Activated CD8-positive, alpha-beta memory T cell treated with anti-CD3 and anti-CD28 coated beads, Interleukin-2, amount 50 U/mL, for 1 hour (primary cell): ENCODE data around the gene MMRN2.
"Not testable (repeated sequence)": the region's sequence is repeated elsewhere in the genome, so short reads cannot be mapped to it uniquely, and the experiment has no call there.

Experiments
- DNase-seq: peaks from one replicate; pipeline ENCODE4 v3.0.0-alpha.2; 2020; ENCODE audit errors: extremely low read depth

MMRN2 gene

DNA sequence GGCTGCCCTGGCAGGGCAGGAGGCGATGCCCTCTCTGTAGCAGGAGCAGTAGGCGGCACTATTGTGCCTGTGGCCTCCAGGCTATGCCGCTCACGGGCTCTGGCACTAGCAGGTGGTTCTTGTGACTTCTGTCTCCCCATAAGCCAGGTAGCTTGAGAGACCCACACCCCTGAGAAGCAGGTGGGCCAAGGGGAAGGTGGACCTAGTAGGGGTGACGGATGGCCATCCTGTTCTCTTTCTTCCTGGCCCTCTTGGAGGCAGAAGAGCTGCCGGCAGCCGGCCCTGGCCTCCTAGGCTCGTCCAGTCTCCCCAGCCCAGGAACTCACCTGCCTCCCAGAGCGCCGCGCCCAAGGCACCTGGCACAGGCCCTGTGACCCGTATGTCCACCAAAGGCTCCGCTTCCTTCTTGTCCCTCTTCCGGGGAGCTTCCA, 15.4 kb downstream of the MMRN2 start:
- DNase-seq: no peak

GRCh38 chr10:86941426-86941825, 16.0 kb downstream of the MMRN2 start:
- DNase-seq: no peak

- no peak for DNase-seq
Measured at GRCh38 chr10:86940677-86941076, 16.7 kb downstream of the MMRN2 start.

DNA sequence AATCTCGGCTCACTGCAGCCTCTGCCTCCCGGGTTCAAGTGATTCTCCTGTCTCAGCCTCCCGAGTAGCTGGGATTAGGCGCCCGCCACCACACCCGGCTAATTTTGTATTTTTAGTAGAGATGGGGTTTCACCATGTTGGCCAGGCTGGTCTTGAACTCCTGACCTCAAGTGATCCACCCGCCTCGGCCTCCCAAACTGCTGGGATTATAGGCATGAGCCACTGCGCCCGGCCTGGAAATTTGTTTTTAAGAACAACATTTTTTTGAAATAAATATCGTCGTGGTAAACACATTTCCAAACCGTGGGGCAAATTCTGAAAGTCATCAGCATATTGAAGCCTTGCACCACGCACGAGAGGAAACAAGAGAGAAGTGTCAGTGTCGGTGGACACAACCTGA, 17.3 kb downstream of the MMRN2 start:
- DNase-seq: not testable (repeated sequence)

DNA sequence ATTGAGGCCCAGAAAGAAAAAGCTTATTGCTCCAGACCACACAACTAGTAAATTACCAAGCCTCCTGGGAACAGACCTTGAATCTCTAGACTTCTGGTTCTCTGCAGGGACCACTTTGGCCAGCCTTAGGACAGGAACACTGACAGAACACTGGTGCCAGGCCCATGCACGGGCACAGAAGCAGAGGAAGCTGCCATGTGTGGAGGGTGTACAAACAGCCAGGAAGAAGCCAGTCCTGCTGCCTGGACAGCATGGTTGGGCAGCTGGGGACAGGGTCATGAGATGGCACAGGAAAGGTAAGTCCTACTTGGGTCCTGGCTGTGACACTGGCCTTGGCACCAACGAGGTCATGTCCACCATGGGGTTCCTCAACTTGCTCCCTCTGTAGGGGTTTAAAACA, 19.2 kb downstream of the MMRN2 start:
- no peak for DNase-seq

DNA sequence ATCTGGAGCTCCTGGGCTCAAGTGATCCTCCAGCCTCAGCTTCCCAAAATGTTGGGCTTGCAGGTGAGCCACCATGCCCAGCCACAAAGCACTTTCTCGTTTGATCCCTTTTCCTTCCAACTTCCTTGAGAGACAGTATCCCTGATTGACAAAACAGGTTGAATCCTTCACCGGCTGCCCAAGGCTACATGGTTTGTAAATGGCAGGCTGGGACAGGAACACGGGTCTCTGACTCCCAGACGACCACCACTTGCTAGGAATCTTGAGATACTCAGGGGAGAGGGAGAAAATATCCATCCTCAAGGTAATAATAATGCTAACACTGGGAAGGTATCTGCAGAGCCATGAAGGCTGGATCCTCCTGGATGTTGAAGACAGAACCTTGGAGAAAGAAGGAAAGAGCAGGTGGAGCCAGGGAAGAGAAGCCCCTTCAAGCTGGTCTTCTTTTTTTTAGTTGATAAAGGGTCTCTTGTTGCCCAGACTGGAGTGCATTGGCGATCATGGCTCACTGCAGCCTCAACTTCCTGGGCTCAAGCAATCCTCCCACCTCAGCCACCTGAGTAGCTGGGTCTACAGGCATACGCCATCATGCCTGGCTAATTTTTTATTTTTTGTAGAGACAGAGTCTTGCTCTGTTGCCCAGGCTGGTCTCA, 19.8 kb downstream of the MMRN2 start:
- DNase-seq: no peak

DNA sequence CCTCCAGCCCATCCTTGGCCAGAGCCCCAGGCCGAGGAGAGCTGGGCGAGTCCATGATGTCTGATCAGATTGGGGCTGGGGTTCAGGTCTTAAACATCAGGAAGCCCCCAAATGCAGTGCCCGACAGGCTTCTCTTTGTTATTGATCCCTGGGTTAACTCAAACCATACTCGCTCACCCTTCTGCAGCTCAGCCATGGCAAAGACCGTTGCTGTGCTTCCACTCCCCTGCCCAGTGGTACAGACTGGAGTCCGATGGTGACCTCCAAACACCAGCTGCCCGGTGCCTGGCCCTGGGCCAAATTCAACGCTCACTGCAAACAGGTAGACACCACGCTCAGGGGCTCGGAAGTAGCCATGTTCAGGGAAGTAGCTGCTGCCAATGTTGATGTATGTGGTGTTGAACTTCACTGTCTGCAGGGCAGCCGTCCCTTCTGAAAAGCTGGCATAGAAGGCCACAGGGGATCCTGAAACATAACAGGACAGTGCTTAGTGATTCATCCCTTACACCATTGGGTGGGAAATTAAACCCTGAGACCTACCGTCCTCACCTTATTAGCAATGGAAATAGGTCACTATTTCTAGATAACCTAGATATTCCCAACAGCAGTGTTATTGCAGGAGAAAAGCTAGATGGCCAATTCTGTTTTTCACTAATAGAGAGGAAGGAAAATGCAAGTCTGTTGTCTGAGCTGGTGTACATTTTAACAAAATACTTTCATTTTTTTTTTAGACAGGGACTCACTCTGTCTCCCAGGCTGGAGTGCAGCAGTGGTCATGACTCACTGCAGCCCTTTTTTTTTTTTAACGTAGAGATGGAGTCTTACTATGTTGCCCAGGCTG, 20.5 kb downstream of the MMRN2 start:
- no peak for DNase-seq

DNA sequence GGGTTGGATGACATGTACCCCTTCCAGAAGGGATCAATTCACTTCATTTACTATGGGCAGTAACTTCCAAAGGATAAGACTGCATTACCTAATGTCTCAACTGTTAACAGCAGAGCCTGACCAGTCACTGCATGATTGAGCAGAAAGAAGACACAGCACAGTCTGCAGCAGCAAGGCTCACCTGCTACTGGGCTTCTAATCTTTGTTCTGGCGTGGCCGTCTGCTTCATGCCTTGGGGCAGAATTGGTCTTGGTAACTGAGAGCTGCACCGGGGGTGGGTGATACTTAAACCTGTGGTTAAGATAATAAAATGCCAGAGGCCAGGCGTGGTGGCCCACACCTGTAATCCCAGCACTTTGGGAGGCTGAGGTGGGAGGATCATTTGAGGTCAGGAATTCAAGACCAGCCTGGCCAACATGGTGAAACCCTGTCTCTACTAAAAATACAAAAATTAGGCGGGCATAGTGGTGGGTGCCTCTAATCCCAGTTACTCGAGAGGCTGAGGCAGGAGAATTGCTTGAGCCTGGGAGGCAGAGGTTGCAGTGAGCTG, 23.2 kb downstream of the MMRN2 start:
- not testable (repeated sequence) for DNase-seq

GRCh38 chr10:86932674-86933073, 24.7 kb downstream of the MMRN2 start:
- DNase-seq: no peak

DNA sequence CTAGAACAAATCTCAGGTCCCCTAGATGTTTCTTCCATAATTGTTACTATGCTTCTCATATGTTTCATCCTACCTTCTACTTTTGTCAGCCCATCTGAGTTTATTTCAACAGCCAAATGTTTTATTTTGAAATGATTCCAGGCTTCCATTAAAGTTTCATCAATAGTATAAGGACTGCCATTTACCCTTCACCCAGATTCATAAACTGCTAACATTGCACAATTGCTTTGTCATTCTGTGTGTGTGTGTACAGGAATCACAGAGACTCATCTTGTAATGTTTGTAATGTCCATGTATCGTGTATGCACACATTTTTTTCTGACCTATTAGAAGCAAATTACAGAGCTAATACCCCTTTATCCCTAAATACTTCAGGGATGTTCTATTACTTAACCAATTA, 25.5 kb downstream of the MMRN2 start:
- no peak for DNase-seq

- DNase-seq: no peak
Measured at GRCh38 chr10:86929468-86930380, 27.7 kb downstream of the MMRN2 start.

DNA sequence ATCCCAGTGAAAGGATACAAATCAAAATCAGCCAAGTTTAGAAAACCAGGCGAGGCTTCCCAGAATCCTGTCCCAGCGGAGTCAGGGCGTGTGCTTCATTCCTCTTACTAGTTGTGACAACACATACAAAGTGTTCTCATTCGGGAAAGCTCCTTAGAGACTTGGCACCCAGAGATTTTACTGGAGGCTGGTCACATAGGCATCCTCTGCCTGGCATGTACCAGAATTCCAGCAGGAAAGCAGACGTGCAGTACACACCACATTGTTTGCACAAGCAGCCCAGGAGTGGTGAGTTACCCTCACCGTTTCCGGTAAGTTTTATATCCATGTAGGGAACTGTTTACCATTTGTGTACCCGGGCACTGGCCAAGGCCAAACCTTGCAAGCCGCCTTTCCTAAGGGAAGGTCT, 34.9 kb downstream of the MMRN2 start:
- no peak for DNase-seq

DNA sequence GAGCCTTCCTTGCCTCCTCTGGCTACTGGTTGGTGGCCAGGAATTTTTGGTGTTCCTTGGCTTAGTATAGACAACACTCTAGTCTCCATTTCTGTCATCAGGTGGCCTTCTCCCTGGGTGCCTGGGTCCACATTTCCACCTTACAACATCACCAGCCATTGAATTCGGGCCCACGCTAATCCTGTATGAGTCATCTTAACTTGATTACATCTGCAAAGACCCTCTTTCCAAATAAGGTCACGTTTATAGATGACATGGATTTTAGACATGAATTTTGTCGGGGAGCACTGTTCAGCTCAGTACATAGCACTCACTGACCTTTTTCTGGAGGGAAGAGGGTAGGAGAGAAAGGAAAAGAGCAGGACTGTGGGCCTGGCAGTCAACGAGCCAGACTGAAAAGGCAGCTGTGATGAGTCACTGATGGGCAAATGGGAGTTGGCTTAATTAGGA, 39.4 kb downstream of the MMRN2 start:
- no peak for DNase-seq

- DNase-seq: no peak
Measured at GRCh38 chr10:86914734-86915133, 42.7 kb downstream of the MMRN2 start.

- DNase-seq: no peak
Measured at GRCh38 chr10:86905429-86905828, 52.0 kb downstream of the MMRN2 start.

GRCh38 chr10:86904600-86904999, 52.8 kb downstream of the MMRN2 start:
- no peak for DNase-seq

GRCh38 chr10:86900955-86901354, 56.5 kb downstream of the MMRN2 start:
- DNase-seq: no peak

GRCh38 chr10:86899670-86900276, 57.6 kb downstream of the MMRN2 start:
- DNase-seq: no peak

GRCh38 chr10:86899132-86899531, 58.3 kb downstream of the MMRN2 start:
- no peak for DNase-seq

DNA sequence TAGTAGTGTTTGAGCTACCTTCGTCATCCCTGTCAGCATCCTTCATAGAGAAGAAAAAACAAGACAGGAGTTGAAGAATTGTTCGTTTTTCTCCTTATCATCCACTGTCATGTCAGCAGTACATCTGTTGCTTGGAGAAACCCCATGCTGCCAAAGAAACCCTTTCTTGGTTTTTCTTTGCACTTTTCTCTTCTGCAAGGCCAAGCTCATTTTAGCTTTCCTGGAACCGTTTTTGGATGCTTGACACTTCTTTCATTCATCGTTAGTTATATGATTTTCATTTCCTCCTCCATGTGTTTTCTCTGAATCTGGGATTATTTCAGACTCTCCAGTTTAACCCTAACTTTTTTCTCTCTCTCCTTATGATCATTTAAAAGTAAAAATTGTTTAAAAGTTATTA, 58.9 kb downstream of the MMRN2 start:
- no peak for DNase-seq

DNA sequence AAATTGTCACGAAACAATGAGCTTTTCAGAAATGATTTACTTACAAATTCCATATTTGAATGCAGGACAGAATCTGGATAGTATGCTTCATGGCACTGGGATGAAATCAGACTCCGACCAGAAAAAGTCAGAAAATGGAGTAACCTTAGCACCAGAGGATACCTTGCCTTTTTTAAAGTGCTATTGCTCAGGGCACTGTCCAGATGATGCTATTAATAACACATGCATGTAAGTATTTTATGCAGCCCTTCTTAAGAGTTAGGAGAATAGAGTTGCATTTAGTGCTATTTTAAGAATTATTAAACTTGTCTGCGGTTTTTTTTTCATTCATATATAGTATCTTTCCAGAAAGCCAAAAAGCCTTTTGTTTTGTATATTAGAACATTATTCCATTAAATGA, 67.4 kb downstream of the MMRN2 start:
- DNase-seq: no peak
